Fibroblast of villous mesenchyme (primary cell): ENCODE results near the gene PSMD10. TPM values are rescaled to one million over a fixed set of nuclear protein-coding genes. Genes with fewer than 3 reads are reported as not detected.
A peak's percentile ranks its signal among the peaks of the same experiment; 100 is the strongest.

Experiments
- DNase-seq: peaks from one replicate; pipeline ENCODE4 v3.0.0-alpha.2; 2010; ENCODE audit warnings: low read depth
- H3K4me3 ChIP-seq: 2 replicates; pipeline ENCODE4 v1.5.1; 2011; ENCODE audit warnings: low read depth, mild to moderate bottlenecking, low read length
- total RNA-seq: library from RNA; depleted of rRNA; stranded (reverse); fragments of >200 nt; gene quantifications from 2 replicates; pipeline ENCODE4 v1.2.3, GENCODE V29; 2012
- TF ChIP-seq, protein P1 (sequence below): IDR thresholded peaks from 2 replicates; pipeline ENCODE4 v1.5.1; 2012; ENCODE audit warnings: low read depth, mild to moderate bottlenecking, low read length; ENCODE audit not compliant: insufficient read depth

PSMD10 gene
- total RNA-seq, result 72.2 and 96.7 TPM in 2 replicates

DNA sequence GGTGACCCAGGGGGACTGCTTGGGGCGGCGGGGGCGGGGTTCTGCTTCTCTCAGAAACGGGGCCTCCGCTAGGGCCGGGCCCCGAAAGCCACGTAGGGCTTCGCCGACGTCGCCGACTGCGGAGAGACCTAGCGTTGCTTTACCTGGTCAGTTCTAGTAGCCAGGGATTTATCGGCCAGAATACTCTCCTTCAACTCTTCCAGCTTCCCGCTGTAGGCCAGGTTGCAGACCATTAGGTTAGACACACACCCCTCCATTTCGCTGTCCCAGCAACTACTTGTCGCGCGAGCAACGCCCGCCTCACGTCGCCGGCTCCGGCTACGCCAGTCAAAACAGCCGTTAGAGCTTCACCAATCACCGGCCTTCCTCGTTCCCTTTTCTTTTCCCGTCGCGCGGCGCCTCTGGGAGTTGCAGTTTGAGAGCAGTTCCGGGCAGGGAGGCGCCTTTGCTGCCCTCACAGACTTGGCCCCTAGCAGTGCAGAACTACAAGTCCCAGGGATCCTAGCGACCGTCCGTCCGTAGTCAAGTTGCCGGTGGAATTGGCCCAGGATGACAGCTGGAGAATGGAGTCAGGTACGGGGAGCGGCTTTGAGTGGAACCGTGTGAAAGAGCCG, at the start of gene PSMD10, which contains the start of gene ATG4A:
Gene PSMD10 (minus strand): TSS at position 279 of the 614 bp plus-strand sequence. CDS start 22 bp downstream, at position 257.
Gene ATG4A (plus strand): TSS at position 515 of the 614 bp plus-strand sequence. CDS start 49 bp downstream, at position 564.
- peak within 1 kb of the TSS; percentile 82 for H3K4me3 ChIP-seq
- peak; percentile 96 for DNase-seq
- TF ChIP-seq, protein P1, sequence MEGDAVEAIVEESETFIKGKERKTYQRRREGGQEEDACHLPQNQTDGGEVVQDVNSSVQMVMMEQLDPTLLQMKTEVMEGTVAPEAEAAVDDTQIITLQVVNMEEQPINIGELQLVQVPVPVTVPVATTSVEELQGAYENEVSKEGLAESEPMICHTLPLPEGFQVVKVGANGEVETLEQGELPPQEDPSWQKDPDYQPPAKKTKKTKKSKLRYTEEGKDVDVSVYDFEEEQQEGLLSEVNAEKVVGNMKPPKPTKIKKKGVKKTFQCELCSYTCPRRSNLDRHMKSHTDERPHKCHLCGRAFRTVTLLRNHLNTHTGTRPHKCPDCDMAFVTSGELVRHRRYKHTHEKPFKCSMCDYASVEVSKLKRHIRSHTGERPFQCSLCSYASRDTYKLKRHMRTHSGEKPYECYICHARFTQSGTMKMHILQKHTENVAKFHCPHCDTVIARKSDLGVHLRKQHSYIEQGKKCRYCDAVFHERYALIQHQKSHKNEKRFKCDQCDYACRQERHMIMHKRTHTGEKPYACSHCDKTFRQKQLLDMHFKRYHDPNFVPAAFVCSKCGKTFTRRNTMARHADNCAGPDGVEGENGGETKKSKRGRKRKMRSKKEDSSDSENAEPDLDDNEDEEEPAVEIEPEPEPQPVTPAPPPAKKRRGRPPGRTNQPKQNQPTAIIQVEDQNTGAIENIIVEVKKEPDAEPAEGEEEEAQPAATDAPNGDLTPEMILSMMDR, result no peak

DNA sequence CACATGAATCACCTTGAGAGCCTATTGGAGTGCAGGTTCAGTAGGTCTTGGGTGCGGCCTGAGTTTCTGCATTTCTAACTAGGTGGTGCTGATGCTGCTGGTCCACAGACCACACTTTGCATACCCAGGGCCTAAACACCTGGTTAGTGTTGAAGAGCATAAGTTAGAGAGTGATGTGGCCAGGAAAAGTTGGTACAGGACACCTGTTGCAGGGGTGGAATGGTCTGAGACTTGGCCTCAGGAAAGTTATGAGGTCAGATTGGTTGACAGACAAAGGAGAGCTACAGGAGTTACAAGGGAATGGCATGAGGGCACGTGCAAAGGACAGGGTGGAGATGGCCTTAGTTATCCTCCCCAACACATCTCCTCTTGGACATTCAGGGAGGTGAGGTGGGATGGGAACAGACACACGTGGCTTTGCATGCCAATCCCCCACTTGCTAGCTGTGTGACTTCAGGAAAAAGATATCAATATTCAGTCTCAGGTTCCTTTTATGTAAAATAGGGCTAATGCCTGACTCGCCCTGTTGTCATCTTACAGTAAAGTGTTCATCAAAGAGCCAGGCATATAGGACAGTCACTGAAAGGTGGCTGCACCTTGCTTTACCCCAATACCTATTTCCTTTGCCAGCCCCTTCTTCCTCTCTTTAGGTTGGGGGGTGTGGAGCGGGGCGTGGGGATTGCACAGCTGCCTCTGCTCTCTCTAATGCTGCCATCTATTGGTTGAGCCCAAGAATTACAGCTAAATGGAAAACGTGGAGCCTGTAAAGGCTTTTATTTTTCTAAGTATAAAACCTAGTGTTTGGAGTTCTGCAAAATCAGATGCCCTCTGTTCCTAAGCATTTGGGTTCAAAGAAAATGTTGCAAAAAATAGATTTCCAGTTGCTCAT, 47.7 kb upstream of the PSMD10 start:
- TF ChIP-seq, protein P1, result peak; percentile 53
- DNase-seq, result peak; percentile 10
- H3K4me3 ChIP-seq, result no peak overlapping the region

DNA sequence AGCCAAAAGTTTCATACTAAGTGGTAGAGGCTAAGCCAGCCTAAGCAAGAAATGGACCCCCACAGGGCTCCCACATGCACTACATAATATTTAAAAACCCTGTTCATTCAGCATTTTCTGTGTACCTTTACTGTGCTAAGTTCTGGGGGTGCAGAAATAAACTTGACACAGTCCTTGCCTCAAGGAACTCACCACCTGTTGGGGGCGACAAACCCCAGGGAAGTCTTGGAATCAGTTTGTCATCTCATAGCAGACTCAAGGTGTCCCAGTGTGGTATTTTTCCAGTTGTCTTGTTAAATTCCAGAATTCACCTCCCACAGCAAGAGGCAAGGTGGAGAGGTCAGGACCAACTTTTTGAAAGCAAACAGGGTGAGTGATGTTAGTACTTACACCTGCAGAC, 43.4 kb upstream of the PSMD10 start:
- TF ChIP-seq, protein P1, result no peak

DNA sequence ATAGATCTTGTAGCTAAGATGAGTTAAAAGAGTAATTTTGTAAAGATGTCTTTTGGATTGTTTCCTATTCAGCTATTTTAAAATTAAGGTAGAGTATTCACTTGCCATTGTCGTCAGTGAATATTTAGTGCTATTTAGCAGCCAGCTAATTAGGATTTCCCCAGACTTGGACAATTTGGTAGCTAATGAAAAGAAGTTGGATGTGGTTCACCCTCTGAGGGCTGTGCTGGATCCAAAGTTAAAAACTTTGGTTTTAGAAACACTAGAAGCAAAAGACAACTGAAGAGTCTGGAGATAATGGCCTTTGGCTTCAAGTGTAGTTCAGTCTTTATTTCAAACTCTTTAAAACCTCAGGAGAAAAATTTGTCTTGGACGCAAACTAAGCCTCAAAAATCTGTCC, 41.5 kb upstream of the PSMD10 start:
- DNase-seq, result no peak
- TF ChIP-seq, protein P1, result no peak
- no peak overlapping the region for H3K4me3 ChIP-seq

More for the DNA sequence above, 43.4 kb upstream of the PSMD10 start:
- no peak for DNase-seq
- H3K4me3 ChIP-seq, result no peak overlapping the region

DNA sequence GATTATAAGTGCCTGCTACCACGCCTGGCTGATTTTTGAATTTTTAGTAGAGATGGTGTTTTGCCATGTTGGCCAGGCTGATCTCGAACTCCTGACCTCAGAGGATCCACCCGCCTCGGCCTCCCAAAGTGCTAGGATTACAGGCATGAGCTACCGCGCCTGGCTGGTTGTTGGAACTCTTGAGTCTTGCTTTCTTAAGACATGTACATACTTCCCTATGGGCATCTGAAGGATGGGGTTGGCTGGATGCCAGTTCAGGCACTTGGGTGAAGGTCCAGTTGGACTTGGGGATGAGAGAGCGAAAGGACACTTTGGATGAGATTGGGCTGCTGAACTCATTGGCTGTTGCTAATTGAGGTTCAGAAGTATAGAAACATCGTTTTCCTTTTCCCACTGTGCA, 40.7 kb upstream of the PSMD10 start:
- H3K4me3 ChIP-seq, result no peak overlapping the region
- DNase-seq, result no peak
- TF ChIP-seq, protein P1, result no peak

GRCh38 chrX:108131471-108131870, 40.1 kb upstream of the PSMD10 start:
- DNase-seq, result no peak
- TF ChIP-seq, protein P1, result no peak
- no peak overlapping the region for H3K4me3 ChIP-seq
